ENCODE results near the gene SHC3.

- TF ChIP-seq CTCF (conservative IDR thresholded peaks at IDR 0.05; ENCODE audit: low read depth, low read length) (no peak), EZH2 (IDR thresholded peaks at IDR 0.05; ENCODE audit: low read length, unreplicated experiment) (no peak), EZH2phosphoT487 (IDR thresholded peaks at IDR 0.05; ENCODE audit: borderline replicate concordance, low read length) (no peak)
Observed at GRCh38 chr9:89077519-89077918, 101.1 kb downstream of the SHC3 start.
